DMS79 treated with DMSO at 0.1 percent for 48 hours (cell line): ENCODE data around the gene PEA15.

Source experiments
- DNase-seq: peaks from one replicate; lab custom pipeline; 2025; lab: John Stamatoyannopoulos, UW

PEA15 gene, protein sequence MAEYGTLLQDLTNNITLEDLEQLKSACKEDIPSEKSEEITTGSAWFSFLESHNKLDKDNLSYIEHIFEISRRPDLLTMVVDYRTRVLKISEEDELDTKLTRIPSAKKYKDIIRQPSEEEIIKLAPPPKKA

DNA sequence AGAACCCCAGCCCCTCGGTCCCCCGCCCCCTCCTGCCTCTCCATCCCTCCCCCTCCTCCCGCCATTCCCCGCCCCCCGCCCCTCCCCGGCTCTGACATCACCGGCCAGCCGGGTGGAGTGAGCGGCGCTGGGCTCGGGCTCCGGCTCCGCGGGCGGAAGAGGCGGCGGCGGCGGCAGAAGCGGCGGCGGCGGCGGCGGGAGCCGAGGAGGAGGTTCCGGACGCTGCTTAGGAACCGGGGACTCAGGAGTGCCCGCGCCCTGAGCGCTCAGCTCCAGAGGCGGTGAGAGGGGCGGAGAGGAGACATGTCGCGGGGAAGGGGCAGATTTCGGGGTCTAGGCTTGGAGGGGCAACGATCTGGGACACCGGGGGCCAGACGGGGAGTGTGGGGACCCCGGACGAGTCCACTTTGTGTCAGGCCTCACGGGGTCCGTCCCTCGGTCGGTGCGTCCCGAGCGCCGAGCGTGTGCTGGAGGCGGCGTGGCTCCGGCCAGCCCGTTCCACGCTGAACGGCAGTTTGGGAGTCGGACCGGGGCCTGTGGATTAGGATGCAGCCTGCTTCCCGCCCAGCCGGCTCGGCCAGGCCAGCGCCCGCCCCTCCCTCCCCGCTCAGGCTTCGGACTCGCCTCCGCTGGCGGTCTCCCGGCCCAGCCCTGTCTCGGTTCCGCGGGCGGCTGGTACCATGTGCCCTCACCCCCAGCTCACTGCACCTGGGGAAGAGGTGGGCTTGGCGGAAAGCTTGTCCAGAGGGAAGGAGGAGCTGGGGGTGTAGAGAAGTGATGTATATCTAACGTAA lies at the start of gene PEA15:
TSS of gene PEA15 (plus strand) at position 143 of the 794 bp plus-strand sequence. CDS start 6,161 bp downstream, outside the sequence.
- DNase-seq: peak; percentile 25

DNA sequence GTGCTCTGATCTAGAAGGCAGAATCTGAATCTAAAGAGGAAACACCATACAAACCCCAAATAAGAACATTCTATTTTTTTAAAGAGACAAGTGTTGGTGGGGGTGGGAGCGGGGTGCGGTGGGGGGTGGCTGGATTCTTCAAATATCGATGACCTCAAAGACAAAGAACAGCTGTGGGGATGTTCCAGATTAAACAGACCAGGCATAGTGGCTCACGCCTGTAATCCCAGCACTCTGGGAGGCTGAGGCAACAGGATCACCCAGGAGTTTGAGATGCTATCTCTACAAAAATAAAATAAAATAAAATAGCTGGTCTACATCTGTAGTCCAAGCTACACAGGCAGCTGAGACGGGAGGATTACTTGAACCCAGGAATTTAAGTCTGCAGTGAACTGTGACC lies 48.8 kb upstream of the PEA15 start:
- DNase-seq: no peak

DNA sequence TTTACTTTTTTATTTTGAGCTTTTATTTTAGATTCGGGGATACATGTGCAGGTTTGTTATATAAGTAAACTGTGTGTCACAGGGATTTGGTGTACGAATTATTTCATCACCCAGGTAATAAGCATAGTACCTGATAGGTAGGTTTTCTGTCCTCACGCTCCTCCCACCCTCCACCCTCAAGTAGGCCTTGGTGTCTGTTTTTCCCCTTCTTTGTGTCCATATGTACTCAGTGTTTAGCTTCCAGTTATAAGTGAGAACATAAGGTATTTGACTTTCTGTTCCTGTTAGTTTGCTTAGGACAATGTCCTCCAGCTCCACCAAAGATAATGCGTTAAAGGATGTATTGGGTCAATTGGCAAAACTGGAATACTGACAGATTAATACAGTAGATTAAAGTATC lies 48.0 kb upstream of the PEA15 start:
- DNase-seq: no peak

DNA sequence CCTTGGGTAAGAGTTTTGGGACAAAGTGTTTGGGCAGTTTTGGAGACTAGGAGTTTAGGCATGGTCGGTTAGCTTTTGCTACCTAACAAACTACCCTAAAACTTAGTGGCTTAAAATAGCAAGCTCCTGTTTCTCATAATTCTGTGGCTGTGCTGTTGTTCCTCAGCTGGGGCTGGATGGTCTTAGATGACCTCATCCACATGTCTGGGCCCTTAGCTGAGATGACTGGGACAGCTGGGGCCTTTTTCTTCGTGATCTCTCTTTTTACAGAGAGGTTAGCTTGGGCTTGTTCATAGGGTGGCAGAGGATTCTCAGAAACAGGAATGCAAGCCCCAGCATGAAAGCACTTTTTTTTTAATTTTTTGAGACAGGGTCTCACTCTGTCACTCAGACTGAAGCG lies 47.2 kb upstream of the PEA15 start:
- DNase-seq: no peak

DNA sequence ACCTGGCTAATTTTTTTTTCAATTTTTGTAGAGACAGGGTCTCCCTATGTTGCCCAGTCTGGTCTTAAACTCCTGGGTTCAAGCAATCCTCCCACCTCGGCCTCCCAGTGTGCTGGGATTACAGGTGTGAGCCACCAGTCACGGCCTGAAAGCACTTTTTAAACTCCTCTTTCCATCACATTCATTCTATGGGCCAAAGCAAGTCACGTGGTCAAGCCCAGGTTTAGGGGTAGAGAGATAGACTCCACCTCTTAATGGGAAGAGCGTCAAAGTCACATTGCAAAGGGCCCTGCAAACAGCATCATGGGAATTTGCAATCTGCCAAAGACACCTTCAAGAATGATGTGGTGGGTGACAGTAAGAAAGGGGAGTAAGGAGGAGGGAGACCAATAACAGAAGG lies 46.6 kb upstream of the PEA15 start:
- no peak for DNase-seq

DNA sequence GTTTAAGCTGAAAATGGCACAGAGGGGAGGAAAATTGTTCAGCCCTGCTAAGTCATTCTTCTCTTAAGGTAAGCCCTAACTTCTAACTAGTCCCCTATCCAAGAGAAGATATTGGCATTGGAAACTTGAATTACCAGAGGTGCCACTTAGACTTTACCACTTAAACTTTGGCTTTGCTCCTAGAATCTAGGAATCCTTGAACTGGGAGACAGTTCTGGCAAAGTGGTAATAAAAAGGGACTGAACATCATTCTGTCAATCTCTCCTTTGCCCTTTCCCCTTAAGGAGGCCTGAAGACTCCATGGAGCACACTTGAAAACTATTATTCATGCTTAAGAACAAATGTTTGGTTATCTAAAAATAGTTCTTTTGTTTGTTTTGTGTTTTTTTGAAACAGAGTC lies 45.3 kb upstream of the PEA15 start:
- peak; percentile 99 for DNase-seq

DNA sequence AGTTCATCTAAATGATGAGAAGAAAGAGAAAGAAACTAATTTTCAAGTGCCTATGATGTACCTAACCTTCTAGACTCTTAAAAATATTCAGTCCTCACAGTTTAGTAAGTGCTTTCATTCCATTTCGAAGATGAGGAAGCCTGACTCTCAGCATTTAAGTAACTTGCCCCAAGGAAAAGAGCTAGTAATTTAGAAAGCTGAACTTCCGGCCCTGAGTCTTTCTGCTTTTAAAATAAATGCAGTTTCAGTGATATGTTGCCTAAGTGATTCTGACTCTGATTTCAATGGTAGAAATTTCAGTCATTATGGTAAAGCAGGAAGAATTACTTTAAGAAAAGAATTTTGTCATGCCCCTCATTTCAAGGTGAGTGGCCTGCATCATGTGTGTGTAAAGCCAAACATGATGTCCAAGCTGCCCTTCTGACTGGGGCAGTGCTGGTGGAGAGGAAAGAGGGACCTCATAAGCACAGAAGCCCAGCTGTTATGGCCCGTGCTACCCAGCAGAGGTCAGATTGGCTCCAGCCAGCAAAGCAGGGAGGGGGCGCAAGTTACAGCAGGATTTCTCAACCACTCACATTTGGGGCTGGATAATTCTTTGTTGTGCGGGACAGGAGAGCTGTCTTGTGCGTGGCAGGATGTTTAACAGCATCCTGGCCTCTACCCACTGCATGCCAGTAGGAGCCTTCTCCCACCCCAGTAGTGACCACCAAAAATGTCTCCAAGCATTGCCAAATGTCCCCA lies 43.0 kb upstream of the PEA15 start:
- DNase-seq: no peak

DNA sequence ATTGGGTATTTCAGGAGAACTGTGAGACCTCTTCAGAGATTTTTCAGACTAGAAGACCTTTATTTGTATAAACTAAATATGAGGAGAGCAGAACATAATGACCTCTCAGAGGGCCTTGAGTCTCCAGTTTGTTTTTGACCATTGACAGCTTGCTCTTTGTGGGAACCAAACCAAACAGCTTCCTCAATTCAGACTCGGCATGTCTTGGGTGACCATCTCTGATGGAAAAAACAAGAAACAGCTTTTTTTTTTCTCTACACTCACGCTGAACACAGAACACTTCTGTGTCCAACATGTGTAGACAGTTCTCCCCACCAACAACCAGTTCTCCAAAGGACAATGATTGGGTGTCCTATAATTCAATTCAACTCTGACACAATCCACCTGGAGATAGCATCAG lies 42.3 kb upstream of the PEA15 start:
- DNase-seq: no peak

DNA sequence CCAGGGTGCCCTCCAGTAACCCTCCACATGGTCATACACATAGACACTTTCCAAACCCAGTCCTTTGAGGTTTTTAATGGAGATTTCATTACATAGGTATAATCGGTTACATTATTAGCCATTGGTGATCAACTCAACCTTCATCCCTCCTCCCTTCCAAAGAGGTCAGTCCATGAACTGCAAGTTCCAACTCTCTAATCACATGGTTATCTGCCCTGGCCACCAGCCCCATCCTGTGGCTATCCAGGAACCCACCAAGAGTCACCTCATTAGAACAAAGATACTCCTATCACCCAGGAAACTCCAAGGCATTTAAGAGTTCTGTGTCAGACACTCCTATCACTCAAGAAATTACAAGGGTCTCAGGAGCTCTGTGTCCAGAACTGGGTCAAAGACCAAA lies 41.6 kb upstream of the PEA15 start:
- DNase-seq: no peak

DNA sequence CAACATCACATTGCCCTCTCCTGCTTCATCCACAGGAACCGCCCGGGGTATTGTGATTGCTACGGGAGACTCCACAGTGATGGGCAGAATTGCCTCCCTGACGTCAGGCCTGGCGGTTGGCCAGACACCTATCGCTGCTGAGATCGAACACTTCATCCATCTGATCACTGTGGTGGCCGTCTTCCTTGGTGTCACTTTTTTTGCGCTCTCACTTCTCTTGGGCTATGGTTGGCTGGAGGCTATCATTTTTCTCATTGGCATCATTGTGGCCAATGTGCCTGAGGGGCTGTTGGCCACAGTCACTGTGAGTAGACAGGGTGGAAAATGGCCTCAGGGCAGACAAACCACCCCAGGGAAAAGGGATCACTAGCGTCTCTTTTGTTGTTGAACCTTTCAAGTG lies 41.1 kb upstream of the PEA15 start:
- DNase-seq: no peak

DNA sequence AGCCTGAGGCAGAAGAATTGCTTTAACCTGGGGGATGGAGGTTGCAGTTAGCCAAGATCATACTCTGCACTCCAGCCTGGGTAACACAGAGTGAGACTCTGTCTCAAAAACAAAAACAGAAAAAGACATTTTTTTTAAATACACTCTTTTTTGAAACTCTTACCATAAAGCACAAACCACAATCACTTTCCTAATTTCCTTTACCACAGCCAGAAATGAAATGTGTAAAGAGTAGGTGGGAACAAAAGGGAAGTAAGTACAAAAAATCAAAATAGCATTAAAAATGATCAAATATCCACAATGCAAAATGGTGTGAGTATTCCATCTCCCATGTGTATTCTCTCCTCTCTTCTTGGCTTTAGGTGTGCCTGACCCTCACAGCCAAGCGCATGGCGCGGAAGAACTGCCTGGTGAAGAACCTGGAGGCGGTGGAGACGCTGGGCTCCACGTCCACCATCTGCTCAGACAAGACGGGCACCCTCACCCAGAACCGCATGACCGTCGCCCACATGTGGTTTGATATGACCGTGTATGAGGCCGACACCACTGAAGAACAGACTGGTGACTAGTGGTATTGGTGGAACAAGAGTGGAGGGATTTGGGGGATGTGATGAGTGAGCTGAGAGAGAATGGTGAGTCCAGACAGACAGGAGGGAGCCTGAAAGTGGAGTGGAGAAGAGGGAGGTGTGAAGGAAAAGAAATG lies 38.9 kb upstream of the PEA15 start:
- DNase-seq: no peak

DNA sequence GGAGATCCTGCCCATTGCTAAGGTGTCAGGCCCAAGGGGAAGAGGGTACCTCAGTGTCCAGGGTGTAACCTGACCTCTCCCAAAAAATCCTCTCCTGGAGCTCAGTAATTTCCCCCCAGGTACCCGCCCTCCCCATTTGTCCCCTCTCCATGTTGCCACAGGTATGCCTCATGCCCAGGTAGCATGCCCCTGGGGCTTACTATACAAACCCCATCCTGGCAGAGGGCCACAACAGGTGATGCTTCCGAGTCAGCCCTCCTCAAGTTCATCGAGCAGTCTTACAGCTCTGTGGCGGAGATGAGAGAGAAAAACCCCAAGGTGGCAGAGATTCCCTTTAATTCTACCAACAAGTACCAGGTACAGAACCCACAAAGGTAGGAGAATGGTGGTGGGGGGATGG lies 38.1 kb upstream of the PEA15 start:
- DNase-seq: peak; percentile 76

DNA sequence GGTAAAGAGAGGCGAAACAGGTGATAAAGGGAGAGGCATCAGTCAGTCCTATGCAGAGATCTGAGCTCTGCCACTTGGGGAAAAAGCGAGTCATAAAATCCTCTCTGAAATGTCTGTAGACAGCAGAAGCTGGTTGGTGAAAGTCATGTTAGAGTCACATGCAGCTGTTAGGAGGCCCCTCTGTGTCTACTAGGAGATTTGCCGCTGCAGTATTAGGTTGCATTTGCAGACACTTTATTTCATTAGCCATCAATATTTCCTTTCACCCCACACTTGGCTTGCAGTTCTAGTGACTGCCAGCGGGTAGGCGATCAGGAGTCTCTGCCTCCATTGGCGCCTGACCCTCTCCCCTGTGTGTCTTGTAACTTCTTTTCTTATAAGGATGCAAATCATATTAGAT lies 37.6 kb upstream of the PEA15 start:
- peak; percentile 60 for DNase-seq

DNA sequence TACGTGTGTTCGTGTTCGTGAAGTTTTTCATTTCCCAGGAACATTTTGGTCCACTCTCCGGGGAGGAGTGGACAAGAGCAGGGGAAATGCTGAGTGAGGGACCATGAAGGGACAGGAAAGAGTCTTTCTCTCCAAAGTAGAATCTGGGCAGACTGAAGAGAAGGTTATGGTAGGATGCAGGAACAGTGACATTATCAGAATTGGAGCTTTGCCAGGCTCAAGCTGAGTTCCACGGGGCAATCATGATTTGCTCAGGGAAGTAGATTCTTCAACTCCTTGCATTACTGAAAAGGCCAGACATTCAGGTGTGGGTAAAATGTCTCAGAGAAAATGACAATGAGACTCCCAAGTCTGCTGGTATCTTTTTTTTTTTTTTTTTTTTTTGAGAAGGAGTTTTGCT lies 37.2 kb upstream of the PEA15 start:
- peak; percentile 43 for DNase-seq

DNA sequence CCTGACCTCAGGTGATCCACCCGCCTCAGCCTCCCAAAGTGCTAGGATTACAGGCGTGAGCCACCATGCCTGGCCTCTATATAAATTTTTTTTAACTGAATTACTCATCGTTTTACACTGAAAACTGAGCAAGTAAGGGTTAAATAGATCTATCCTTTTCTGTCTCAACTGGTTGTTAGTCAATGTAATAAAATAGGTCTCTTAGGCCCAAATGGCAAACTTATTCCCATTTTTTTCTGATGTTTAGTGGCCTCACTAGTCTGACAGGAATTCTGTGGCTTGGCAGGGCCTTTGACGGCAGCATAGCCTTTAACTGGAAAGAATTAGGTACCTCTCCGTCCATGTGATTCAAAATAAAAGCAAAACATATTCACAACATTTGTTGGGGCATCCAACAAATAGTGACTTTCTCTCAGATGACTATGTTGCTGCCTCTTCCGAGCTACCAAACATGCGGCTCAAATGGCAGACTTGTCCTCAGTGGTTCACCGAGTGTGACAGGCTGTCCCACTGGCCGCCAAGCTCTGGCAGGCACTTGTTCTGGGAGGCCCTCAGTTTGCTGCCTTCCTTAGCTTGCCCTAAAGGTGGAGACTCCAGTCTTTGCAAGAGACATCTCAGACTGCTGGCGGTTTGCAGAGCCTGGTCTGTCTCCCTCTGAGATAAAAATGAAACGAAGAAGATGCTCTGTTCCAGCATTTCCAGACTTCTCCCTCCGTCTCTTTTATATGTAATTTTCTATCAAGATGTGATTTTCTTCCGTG lies 36.4 kb upstream of the PEA15 start:
- no peak for DNase-seq

DNA sequence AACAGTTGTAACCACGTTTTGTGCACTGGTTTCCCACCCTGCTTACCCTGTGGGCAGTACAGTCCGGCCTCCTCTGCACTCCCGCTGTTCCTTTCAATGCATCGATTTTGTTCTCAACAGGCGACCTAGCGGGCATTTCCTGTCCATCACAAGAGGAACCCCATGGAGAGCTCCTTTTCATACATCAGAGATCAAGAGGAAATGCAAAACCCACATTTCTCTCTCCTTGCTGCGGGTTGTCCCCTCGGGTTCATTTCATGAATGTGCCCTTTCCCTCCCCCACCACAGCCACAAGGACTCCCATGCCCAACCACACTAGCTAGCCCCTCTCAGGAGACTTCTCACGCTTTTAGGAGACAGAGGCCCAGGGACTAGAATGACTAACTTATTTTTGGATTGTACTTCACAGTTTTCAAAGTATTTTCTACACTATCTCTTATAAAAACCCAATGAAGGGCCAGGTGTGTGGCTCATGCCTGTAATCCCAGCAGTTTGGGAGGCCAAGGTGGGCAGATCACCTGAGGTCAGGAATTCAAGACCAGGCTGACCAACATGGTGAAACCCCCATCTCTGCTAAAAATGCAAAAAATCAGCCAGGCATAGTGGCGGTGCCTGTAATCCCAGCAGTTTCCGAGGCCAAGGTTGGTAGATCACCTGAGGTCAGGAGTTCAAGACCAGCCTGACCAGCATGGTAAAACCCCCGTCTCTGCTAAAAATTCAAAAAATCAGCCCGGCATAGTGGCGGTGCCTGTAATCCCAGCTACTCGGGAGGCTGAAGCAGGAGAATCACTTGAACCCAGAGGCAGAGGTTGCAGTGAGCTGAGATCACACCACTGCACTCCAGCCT lies 35.4 kb upstream of the PEA15 start:
- DNase-seq: peak; percentile 74

DNA sequence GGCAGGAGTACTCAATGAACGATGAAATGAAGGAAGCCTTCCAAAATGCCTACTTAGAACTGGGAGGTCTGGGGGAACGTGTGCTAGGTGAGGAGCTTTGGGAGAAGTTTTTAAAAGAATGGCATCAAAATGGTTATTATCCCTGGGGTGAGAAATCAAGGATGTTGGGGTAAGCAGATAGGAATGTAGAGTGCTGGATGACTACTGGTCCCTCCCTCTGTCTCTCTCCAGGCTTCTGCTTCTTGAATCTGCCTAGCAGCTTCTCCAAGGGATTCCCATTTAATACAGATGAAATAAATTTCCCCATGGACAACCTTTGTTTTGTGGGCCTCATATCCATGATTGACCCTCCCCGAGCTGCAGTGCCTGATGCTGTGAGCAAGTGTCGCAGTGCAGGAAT lies 33.8 kb upstream of the PEA15 start:
- DNase-seq: no peak

DNA sequence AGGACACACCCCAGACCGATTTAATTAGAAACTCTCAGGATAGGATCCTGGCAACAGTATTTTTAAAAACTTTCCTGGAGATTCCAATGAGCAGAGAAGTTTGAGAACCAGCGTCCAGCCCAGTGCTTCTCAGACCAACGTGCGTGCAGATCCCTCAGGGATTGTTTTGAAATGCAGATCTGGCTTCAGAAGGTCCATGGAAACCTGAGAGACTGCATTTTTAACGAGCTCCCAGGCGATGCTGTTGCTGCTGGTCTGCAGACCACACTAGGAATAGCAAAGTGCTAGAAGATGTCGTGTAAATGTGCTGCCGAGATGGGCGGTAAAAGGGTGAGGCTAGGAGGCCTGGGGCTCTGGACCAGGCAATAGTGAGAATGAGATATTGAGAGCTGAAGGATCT lies 33.2 kb upstream of the PEA15 start:
- DNase-seq: no peak

DNA sequence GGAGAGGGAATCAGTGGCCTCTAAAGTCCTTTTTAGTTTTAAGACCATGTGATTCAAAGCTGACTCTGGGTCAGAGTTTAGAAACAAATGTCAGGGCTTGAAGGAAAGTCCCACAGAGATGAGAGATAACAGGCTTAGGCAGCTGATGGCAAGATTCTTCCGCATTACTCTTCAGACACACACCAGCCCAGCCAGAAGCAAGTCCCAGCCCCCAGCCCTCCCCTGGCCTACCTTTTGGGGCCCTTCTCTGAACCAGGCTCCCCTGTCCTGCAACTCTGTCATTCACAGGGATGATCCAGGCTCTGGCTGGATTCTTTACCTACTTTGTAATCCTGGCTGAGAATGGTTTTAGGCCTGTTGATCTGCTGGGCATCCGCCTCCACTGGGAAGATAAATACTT lies 28.0 kb upstream of the PEA15 start:
- no peak for DNase-seq

DNA sequence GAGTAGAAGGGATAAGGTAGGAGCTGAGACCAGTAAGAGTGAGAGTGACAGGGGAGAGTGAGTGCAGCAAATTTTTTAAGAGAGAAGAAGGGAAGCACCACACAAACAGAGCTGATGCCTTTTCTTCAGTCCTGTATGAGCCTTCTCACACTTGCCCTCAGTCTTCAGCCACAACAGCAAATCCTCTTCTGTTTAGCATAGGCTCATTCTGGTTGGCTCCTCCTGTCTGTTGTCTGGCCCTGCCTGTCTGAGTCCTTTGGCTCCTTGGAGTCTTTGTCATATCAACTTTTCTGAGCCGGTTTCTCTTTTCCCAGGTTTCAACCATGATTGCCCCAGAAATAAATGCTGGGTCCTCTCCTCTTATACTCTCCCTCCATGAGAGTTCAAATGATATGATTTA lies 27.5 kb upstream of the PEA15 start:
- no peak for DNase-seq

DNA sequence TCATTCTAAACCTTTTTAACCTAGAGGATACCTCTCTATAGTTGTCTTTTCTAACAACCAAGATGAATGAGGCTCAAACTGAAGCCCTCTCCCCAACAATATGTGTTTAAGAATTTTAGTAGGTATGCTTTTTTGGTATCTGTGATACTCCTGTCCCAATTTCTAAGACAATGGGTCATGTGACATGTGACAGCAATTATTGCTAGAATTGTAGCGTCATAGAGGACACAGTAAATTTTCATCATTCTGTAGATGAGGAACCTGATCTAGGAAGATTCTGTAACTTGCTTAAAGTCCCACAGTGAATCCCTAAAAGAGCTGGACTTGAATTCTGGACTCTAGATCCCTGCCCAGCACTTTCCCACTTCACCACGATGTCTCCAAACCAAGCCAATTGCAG lies 26.5 kb upstream of the PEA15 start:
- DNase-seq: no peak
